Cardiac septum (tissue), 1 donor: ENCODE data around the gene DSG2. TPM values are rescaled to one million over a fixed set of nuclear protein-coding genes. Genes with fewer than 3 reads are reported as not detected.

Experiments
- DNase-seq: peaks from one replicate; pipeline ENCODE4 v3.0.0-alpha.2; 2020; ENCODE audit warnings: low spot score
- intact Hi-C: fragments of 100-400 bp; cut with DNase I; formaldehyde crosslinking; loops from one replicate; pipeline ENCODE4 v1.14.0; 2022
- total RNA-seq: library from RNA; stranded (reverse); fragmentation: NEBNext Ultra II Directional; extraction: Animal tissue kit (Norgen Biotek cat#: 25700); gene quantifications from one replicate; pipeline ENCODE4 v1.2.1, GENCODE V29; 2021
- donor health status: DM: no; HTN: no; CAD: no.

The DSG2 gene
- total RNA-seq, 1 donor from 2014 or later: 34.4 TPM

GRCh38 chr18:31538837-31539236, 40.9 kb downstream of the DSG2 start:
- intact Hi-C loops: no loop called here
- DNase-seq: no peak

- DNase-seq: no peak
- intact Hi-C loops: no loop called here
Measured at GRCh38 chr18:31546476-31546875, 48.5 kb downstream of the DSG2 start.

- intact Hi-C loops: no loop called here
- DNase-seq: no peak
Measured at GRCh38 chr18:31548853-31549252, 50.9 kb downstream of the DSG2 start.

- intact Hi-C loops: no loop called here
- no peak for DNase-seq
Measured at GRCh38 chr18:31549416-31549815, 51.4 kb downstream of the DSG2 start.

GRCh38 chr18:31551883-31552282, 53.9 kb downstream of the DSG2 start:
- intact Hi-C loops: no loop called here
- no peak for DNase-seq

- DNase-seq: no peak
- intact Hi-C loops: no loop called here
Measured at GRCh38 chr18:31553800-31554199, 55.8 kb downstream of the DSG2 start.

- no peak for DNase-seq
- intact Hi-C loops: loop anchor here (5.0 kb wide), 2 partner anchors 168 to 423 kb away; no protein-coding TSS in a partner anchor
Measured at GRCh38 chr18:31554776-31555175, 56.8 kb downstream of the DSG2 start.

GRCh38 chr18:31555971-31556747, 58.2 kb downstream of the DSG2 start:
- intact Hi-C loops: loop anchor here (2.0 to 5.0 kb wide), 3 partner anchors 166 to 421 kb away; no protein-coding TSS in a partner anchor
- DNase-seq: no peak

GRCh38 chr18:31557446-31557845, 59.5 kb downstream of the DSG2 start:
- DNase-seq: no peak
- intact Hi-C loops: loop anchor here (2.0 to 5.0 kb wide), 3 partner anchors 165 to 420 kb away; no protein-coding TSS in a partner anchor

GRCh38 chr18:31558567-31558966, 60.6 kb downstream of the DSG2 start:
- intact Hi-C loops: loop anchor here (5.0 kb wide), 2 partner anchors 164 to 419 kb away; no protein-coding TSS in a partner anchor
- DNase-seq: no peak

- DNase-seq: no peak
- intact Hi-C loops: no loop called here
Measured at GRCh38 chr18:31562726-31563125, 64.7 kb downstream of the DSG2 start.

GRCh38 chr18:31563778-31564177, 65.8 kb downstream of the DSG2 start:
- DNase-seq: no peak
- intact Hi-C loops: no loop called here

- no peak for DNase-seq
- intact Hi-C loops: no loop called here
Measured at GRCh38 chr18:31565345-31565744, 67.4 kb downstream of the DSG2 start.

GRCh38 chr18:31565782-31566512, 68.0 kb downstream of the DSG2 start:
- intact Hi-C loops: no loop called here
- DNase-seq: no peak

GRCh38 chr18:31566576-31567306, 68.8 kb downstream of the DSG2 start:
- intact Hi-C loops: no loop called here
- no peak for DNase-seq

- intact Hi-C loops: no loop called here
- DNase-seq: no peak
Measured at GRCh38 chr18:31572368-31572767, 74.4 kb downstream of the DSG2 start.

- intact Hi-C loops: no loop called here
- no peak for DNase-seq
Measured at GRCh38 chr18:31573051-31573450, 75.1 kb downstream of the DSG2 start.

GRCh38 chr18:31574359-31574758, 76.4 kb downstream of the DSG2 start:
- intact Hi-C loops: no loop called here
- DNase-seq: no peak

- no peak for DNase-seq
- intact Hi-C loops: no loop called here
Measured at GRCh38 chr18:31575515-31576257, 77.7 kb downstream of the DSG2 start.
